CD4-positive, alpha-beta memory T cell (primary cell): ENCODE measurements around the gene ENAH. TPM values are rescaled to one million over a fixed set of nuclear protein-coding genes. Genes with fewer than 3 reads are reported as not detected.

ENCODE experiments used
- CTCF ChIA-PET: fragments of 350-600 bp; sonication (Branson Sonifier 250); formaldehyde crosslinking; loops from one replicate; lab custom pipeline; 2021; ENCODE audit warnings: inconsistent platforms; ENCODE audit not compliant: partially characterized antibody; lab: Charles Lee
- POLR2A ChIA-PET: fragments of 350-600 bp; sonication (Branson Sonifier 250); formaldehyde crosslinking; loops from one replicate; lab custom pipeline; 2021; ENCODE audit not compliant: partially characterized antibody; lab: Charles Lee
- DNase-seq, 5 donors: peaks; one replicate each; pipeline versions ENCODE4 v3.0.0 to v3.0.0-alpha.2; 2020 to 2022; ENCODE audit warnings: mixed read lengths in 1 of 5
- H3K27ac ChIP-seq: one replicate; pipeline ENCODE4 v1.7.0; 2013; ENCODE audit warnings: low read depth, low read length
- H3K27me3 ChIP-seq: 2 replicates; pipeline ENCODE4 v1.7.0; 2013; ENCODE audit warnings: mild to moderate bottlenecking, low read length, moderate library complexity; ENCODE audit not compliant: insufficient read depth
- H3K36me3 ChIP-seq: 2 replicates; pipeline ENCODE4 v1.7.0; 2013; ENCODE audit warnings: mild to moderate bottlenecking, low read length, moderate library complexity; ENCODE audit not compliant: insufficient read depth
- H3K4me1 ChIP-seq: 2 replicates; pipeline ENCODE4 v1.7.0; 2013; ENCODE audit warnings: mild to moderate bottlenecking, low read length, moderate library complexity; ENCODE audit not compliant: insufficient read depth
- H3K4me3 ChIP-seq, 2 donors: one replicate each; pipeline ENCODE4 v1.7.0; 2013; ENCODE audit warnings: low read length in 2 of 2, mild to moderate bottlenecking in 1 of 2
- H3K9me3 ChIP-seq, 2 donors: one replicate each; pipeline ENCODE4 v1.7.0; 2013; ENCODE audit warnings: low read length in 2 of 2, control low read depth in 1 of 2; ENCODE audit not compliant: control insufficient read depth in 1 of 2
- H3K27ac Mint-ChIP-seq, 7 donors: one replicate each; pipeline ENCODE4 v1.8.0; 2020 to 2021; ENCODE audit warnings: mixed read lengths in 7 of 7, mild to moderate bottlenecking in 6 of 7, inconsistent platforms in 3 of 7, moderate library complexity in 3 of 7
- H3K27me3 Mint-ChIP-seq, 2 donors: one replicate each; pipeline ENCODE4 v1.8.0; 2020 to 2021; ENCODE audit warnings: mixed read lengths in 2 of 2
- H3K36me3 Mint-ChIP-seq, 2 donors: one replicate each; pipeline ENCODE4 v1.8.0; 2020 to 2021; ENCODE audit warnings: mixed read lengths in 2 of 2, inconsistent platforms in 1 of 2, mild to moderate bottlenecking in 1 of 2
- H3K4me1 Mint-ChIP-seq, 4 donors: one replicate each; pipeline ENCODE4 v1.8.0; 2020 to 2021; ENCODE audit warnings: mixed read lengths in 4 of 4, mild to moderate bottlenecking in 1 of 4
- H3K4me3 Mint-ChIP-seq, 8 donors: one replicate each; pipeline ENCODE4 v1.8.0; 2020 to 2021; ENCODE audit warnings: mixed read lengths in 8 of 8, mild to moderate bottlenecking in 7 of 8, moderate library complexity in 6 of 8, inconsistent platforms in 3 of 8
- H3K9me3 Mint-ChIP-seq, 8 donors: one replicate each; pipeline ENCODE4 v1.8.0; 2020 to 2021; ENCODE audit warnings: mixed read lengths in 8 of 8, mild to moderate bottlenecking in 5 of 8, inconsistent platforms in 3 of 8, moderate library complexity in 1 of 8
- intact Hi-C: fragments of 100-400 bp; cut with micrococcal nuclease; formaldehyde crosslinking; loops from one replicate; pipeline ENCODE4 v1.15.1; 2023
- polyA plus RNA-seq, 2 donors: library from polyadenylated mRNA; unstranded; fragments of 300-500 nt; fragmentation: Illumina TruSeq; gene quantifications; one replicate each; pipeline ENCODE4 v1.2.3, GENCODE V29; 2021
- total RNA-seq, 2 experiments: library from RNA; stranded (reverse); gene quantifications; one replicate each; pipeline ENCODE4 v1.2.3, GENCODE V29; 2021

Gene ENAH
- total and polyA plus RNA-seq, 4 experiments from 2014 or later: 0.26 TPM; not detected in 3

GRCh38 chr1:225526878-225527277, 126.0 kb downstream of the ENAH start:
- Mint-ChIP-seq H3K27ac (no peak overlapping the region), H3K4me3 (no peak overlapping the region), H3K27me3 (peaks cover 7 to 12% of the 10 kb centered on the region in 2 donors), H3K9me3 (no peaks in the 10 kb centered on the region), H3K36me3 (no peaks in the 10 kb centered on the region), H3K4me1 (peaks cover 0 to 3% (median 1%) of the 10 kb centered on the region in 4 donors)
- Histone ChIP-seq H3K36me3 (no peaks in the 10 kb centered on the region), H3K27ac (no peak overlapping the region), H3K27me3 (peaks cover 4% of the 10 kb centered on the region), H3K4me1 (no peaks in the 10 kb centered on the region), H3K4me3 (no peak overlapping the region), H3K9me3 (no peaks in the 10 kb centered on the region)
- intact Hi-C loops: no loop called here
- ChIA-PET POLR2A (no interaction called here), CTCF (no interaction called here)
- no peak for DNase-seq

GRCh38 chr1:225525377-225525776, 127.5 kb downstream of the ENAH start:
- Mint-ChIP-seq H3K4me1 (peaks cover 0 to 3% (median 1%) of the 10 kb centered on the region in 4 donors), H3K4me3 (no peak overlapping the region), H3K9me3 (no peaks in the 10 kb centered on the region), H3K36me3 (no peaks in the 10 kb centered on the region), H3K27me3 (peaks cover 1 to 9% of the 10 kb centered on the region in 2 donors), H3K27ac (no peak overlapping the region)
- DNase-seq: no peak
- Histone ChIP-seq H3K9me3 (no peaks in the 10 kb centered on the region), H3K27ac (no peak overlapping the region), H3K36me3 (no peaks in the 10 kb centered on the region), H3K4me3 (no peak overlapping the region), H3K4me1 (no peaks in the 10 kb centered on the region), H3K27me3 (peaks cover 4% of the 10 kb centered on the region)
- ChIA-PET CTCF (no interaction called here), POLR2A (no interaction called here)
- intact Hi-C loops: no loop called here

GRCh38 chr1:225524570-225524969, 128.4 kb downstream of the ENAH start:
- ChIA-PET POLR2A (no interaction called here), CTCF (no interaction called here)
- H3K4me3 ChIP-seq: no peak overlapping the region
- intact Hi-C loops: no loop called here
- Mint-ChIP-seq H3K36me3 (no peaks in the 10 kb centered on the region), H3K9me3 (no peaks in the 10 kb centered on the region), H3K4me3 (no peak overlapping the region), H3K27ac (no peak overlapping the region), H3K4me1 (peaks cover 0 to 3% (median 1%) of the 10 kb centered on the region in 4 donors), H3K27me3 (peaks cover 1 to 9% of the 10 kb centered on the region in 2 donors)
- DNase-seq: no peak
- no peaks in the 10 kb centered on the region for H3K4me1 ChIP-seq
- H3K27me3 ChIP-seq: peaks cover 4% of the 10 kb centered on the region
- no peaks in the 10 kb centered on the region for H3K36me3 ChIP-seq
- no peaks in the 10 kb centered on the region for H3K9me3 ChIP-seq
- H3K27ac ChIP-seq: no peak overlapping the region

- Histone ChIP-seq H3K4me1 (no peaks in the 10 kb centered on the region), H3K36me3 (no peaks in the 10 kb centered on the region), H3K4me3 (no peak overlapping the region), H3K27ac (no peak overlapping the region), H3K27me3 (no peaks in the 10 kb centered on the region), H3K9me3 (no peaks in the 10 kb centered on the region)
- Mint-ChIP-seq H3K27ac (no peak overlapping the region), H3K36me3 (no peaks in the 10 kb centered on the region), H3K9me3 (no peaks in the 10 kb centered on the region), H3K4me3 (no peak overlapping the region), H3K4me1 (peaks cover 0 to 3% (median 1%) of the 10 kb centered on the region in 4 donors), H3K27me3 (peaks cover 7 to 13% of the 10 kb centered on the region in 2 donors)
- ChIA-PET CTCF (interaction anchor here (1.0 kb wide), 2 partner anchors 39 to 50 kb away, joined by 3 to 4 read pairs; no protein-coding TSS in a partner anchor), POLR2A (no interaction called here)
- intact Hi-C loops: no loop called here
- no peak for DNase-seq
These were observed 129.5 kb downstream of the ENAH start for GRCh38 chr1:225523263-225523950.

- Histone ChIP-seq H3K9me3 (no peaks in the 10 kb centered on the region), H3K4me3 (no peak overlapping the region), H3K27me3 (no peaks in the 10 kb centered on the region), H3K36me3 (no peaks in the 10 kb centered on the region), H3K27ac (no peak overlapping the region), H3K4me1 (no peaks in the 10 kb centered on the region)
- Mint-ChIP-seq H3K27ac (no peak overlapping the region), H3K36me3 (no peaks in the 10 kb centered on the region), H3K9me3 (no peaks in the 10 kb centered on the region), H3K4me1 (peaks cover 0 to 3% (median 1%) of the 10 kb centered on the region in 4 donors), H3K27me3 (peaks cover 8 to 13% of the 10 kb centered on the region in 2 donors), H3K4me3 (no peak overlapping the region)
- intact Hi-C loops: no loop called here
- DNase-seq: no peak
- ChIA-PET POLR2A (no interaction called here), CTCF (interaction anchor here (1.0 kb wide), 2 partner anchors 39 to 50 kb away, joined by 3 to 4 read pairs; no protein-coding TSS in a partner anchor)
These were observed 130.2 kb downstream of the ENAH start for GRCh38 chr1:225522588-225523262.

GRCh38 chr1:225520587-225521227, 132.2 kb downstream of the ENAH start:
- DNase-seq: no peak
- peaks cover 0 to 3% (median 1%) of the 10 kb centered on the region in 4 donors for H3K4me1 Mint-ChIP-seq
- peaks cover 5 to 19% of the 10 kb centered on the region in 2 donors for H3K27me3 Mint-ChIP-seq
- POLR2A ChIA-PET: no interaction called here
- H3K27ac Mint-ChIP-seq: peak overlapping the region in 1 of 7 donors; percentile 19
- Histone ChIP-seq H3K27ac (no peak overlapping the region), H3K4me3 (no peak overlapping the region), H3K27me3 (no peaks in the 10 kb centered on the region), H3K4me1 (no peaks in the 10 kb centered on the region), H3K36me3 (no peaks in the 10 kb centered on the region), H3K9me3 (no peaks in the 10 kb centered on the region)
- intact Hi-C loops: no loop called here
- H3K36me3 Mint-ChIP-seq: no peaks in the 10 kb centered on the region
- H3K4me3 Mint-ChIP-seq: no peak overlapping the region
- no peaks in the 10 kb centered on the region for H3K9me3 Mint-ChIP-seq
- CTCF ChIA-PET: no interaction called here

- H3K4me1 ChIP-seq: no peaks in the 10 kb centered on the region
- Mint-ChIP-seq H3K36me3 (no peaks in the 10 kb centered on the region), H3K9me3 (no peaks in the 10 kb centered on the region), H3K27ac (no peak overlapping the region), H3K27me3 (peaks cover 5 to 18% of the 10 kb centered on the region in 2 donors), H3K4me3 (no peak overlapping the region), H3K4me1 (peaks cover 0 to 3% (median 1%) of the 10 kb centered on the region in 4 donors)
- H3K27me3 ChIP-seq: no peaks in the 10 kb centered on the region
- POLR2A ChIA-PET: no interaction called here
- no peaks in the 10 kb centered on the region for H3K9me3 ChIP-seq
- H3K4me3 ChIP-seq: no peak overlapping the region
- H3K27ac ChIP-seq: no peak overlapping the region
- CTCF ChIA-PET: no interaction called here
- no peaks in the 10 kb centered on the region for H3K36me3 ChIP-seq
- no peak for DNase-seq
- intact Hi-C loops: no loop called here
These were observed 133.6 kb downstream of the ENAH start for GRCh38 chr1:225519166-225519863.
